ENCODE results near the gene PRKCA.

GRCh38 chr17:66262767-66263166 lies 39.6 kb upstream of the PRKCA start:
- TF ChIP-seq NR2F1 (conservative IDR thresholded peaks at IDR 0.05) (no peak), HCFC1 (IDR thresholded peaks at IDR 0.05; ENCODE audit: low read length) (no peak), CTCF (IDR thresholded peaks at IDR 0.05 in 2 of 3, conservative IDR thresholded peaks at IDR 0.05 in 1 of 3; ENCODE audit: control insufficient read depth in 2 of 3, extremely low read depth in 1 of 3, insufficient read depth in 1 of 3, low read depth in 3 of 3, low read length in 3 of 3) (no peak), HDAC6 (IDR thresholded peaks at IDR 0.05; ENCODE audit: unreplicated experiment) (no peak), DPF2 (IDR thresholded peaks at IDR 0.05) (no peak), YY1 (IDR thresholded peaks at IDR 0.05; ENCODE audit: low read depth, low read length) (no peak), USF2 (IDR thresholded peaks at IDR 0.05; ENCODE audit: borderline replicate concordance, low read depth, low read length) (no peak), FOXM1 (IDR thresholded peaks at IDR 0.05; ENCODE audit: low read depth, low read length) (no peak), CEBPB (IDR thresholded peaks at IDR 0.05; ENCODE audit: borderline replicate concordance in 1 of 2, low read depth in 2 of 2, low read length in 2 of 2) (no peak), JUND (IDR thresholded peaks at IDR 0.05; ENCODE audit: low read depth, low read length) (no peak), CHD2 (IDR thresholded peaks at IDR 0.05; ENCODE audit: borderline replicate concordance, low read depth, low read length) (no peak)

Data from GM12878 (cell line).